ENCODE measurements around the gene IL10RA.

DNA sequence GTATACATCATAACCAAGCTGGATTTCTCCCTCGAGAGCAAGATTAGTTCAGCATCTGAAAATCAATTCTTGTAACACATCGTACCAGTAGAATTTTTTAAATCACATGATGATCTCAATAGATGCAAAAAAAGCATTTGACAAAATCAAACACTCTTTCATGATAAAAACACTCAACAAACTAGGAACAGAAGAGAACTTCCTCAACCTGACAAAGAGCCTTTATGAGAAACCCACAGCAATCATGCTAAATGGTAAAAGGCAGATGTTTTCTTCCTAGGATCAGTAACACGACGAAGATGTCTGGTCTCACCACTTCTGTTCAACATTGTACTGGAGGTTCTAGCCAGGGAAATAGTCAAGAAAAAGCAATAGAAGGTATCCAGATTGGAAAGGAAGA, 56.6 kb downstream of the IL10RA start:
- no peak for TF ChIP-seq EZH2 (IDR thresholded peaks at IDR 0.05)
- no peak for TF ChIP-seq POLR2AphosphoS5 (IDR thresholded peaks at IDR 0.05; ENCODE audit: borderline replicate concordance, low read depth, low read length)
- TF ChIP-seq FOXP2 (optimal IDR thresholded peaks at IDR 0.05; ENCODE audit: control extremely low read depth, extremely low read length, insufficient read depth) = no peak

Measured in SK-N-MC (cell line).